SHP77 (cell line): Measurements from ENCODE around the gene RSPO3.
"Not testable (repeated sequence)": the region's sequence is repeated elsewhere in the genome, so short reads cannot be mapped to it uniquely, and the experiment has no call there.

ENCODE experiments used
- DNase-seq, 2 experiments: peaks; one replicate each; lab custom pipeline; 2025; lab: John Stamatoyannopoulos, UW

RSPO3 gene

GRCh38 chr6:127118298-127119101, at the start of gene RSPO3:
RSPO3 (plus strand) TSS chr6:127118671; CDS start chr6:127119193, 522 bp downstream.
- no peak for DNase-seq

- peak; percentile 5 to 39 for DNase-seq
These were observed 48.7 kb upstream of the RSPO3 start for GRCh38 chr6:127069659-127070279.

GRCh38 chr6:127073222-127073621, 45.2 kb upstream of the RSPO3 start:
- no peak for DNase-seq

- DNase-seq = no peak
These were observed 42.0 kb upstream of the RSPO3 start for GRCh38 chr6:127076466-127076865.

- no peak for DNase-seq
These were observed 40.6 kb upstream of the RSPO3 start for GRCh38 chr6:127077886-127078285.

GRCh38 chr6:127078669-127079068, 39.8 kb upstream of the RSPO3 start:
- DNase-seq = no peak

GRCh38 chr6:127079681-127080080, 38.8 kb upstream of the RSPO3 start:
- DNase-seq = no peak

- no peak for DNase-seq
These were observed 38.4 kb upstream of the RSPO3 start for GRCh38 chr6:127080081-127080480.

- no peak for DNase-seq
These were observed 35.1 kb upstream of the RSPO3 start for GRCh38 chr6:127083231-127083962.

GRCh38 chr6:127083963-127084310, 34.5 kb upstream of the RSPO3 start:
- DNase-seq = no peak

- no peak for DNase-seq
These were observed 33.3 kb upstream of the RSPO3 start for GRCh38 chr6:127085181-127085580.

GRCh38 chr6:127090051-127090450, 28.4 kb upstream of the RSPO3 start:
- no peak for DNase-seq

GRCh38 chr6:127092466-127092865, 26.0 kb upstream of the RSPO3 start:
- no peak for DNase-seq

GRCh38 chr6:127094791-127095190, 23.7 kb upstream of the RSPO3 start:
- DNase-seq = no peak

GRCh38 chr6:127096167-127096566, 22.3 kb upstream of the RSPO3 start:
- DNase-seq = no peak

GRCh38 chr6:127097442-127097841, 21.0 kb upstream of the RSPO3 start:
- not testable (repeated sequence) for DNase-seq

GRCh38 chr6:127100510-127101140, 17.8 kb upstream of the RSPO3 start:
- no peak for DNase-seq

GRCh38 chr6:127102299-127102698, 16.2 kb upstream of the RSPO3 start:
- DNase-seq = no peak

- DNase-seq = no peak
These were observed 15.6 kb upstream of the RSPO3 start for GRCh38 chr6:127102859-127103258.

- DNase-seq = no peak
These were observed 15.0 kb upstream of the RSPO3 start for GRCh38 chr6:127103482-127103881.

- DNase-seq = no peak
These were observed 10.6 kb upstream of the RSPO3 start for GRCh38 chr6:127107916-127108315.

GRCh38 chr6:127110712-127111111, 7.8 kb upstream of the RSPO3 start:
- DNase-seq = no peak

- DNase-seq = no peak
These were observed 6.9 kb upstream of the RSPO3 start for GRCh38 chr6:127111526-127111925.
